ENCODE results near the gene VASN.

The VASN gene

DNA sequence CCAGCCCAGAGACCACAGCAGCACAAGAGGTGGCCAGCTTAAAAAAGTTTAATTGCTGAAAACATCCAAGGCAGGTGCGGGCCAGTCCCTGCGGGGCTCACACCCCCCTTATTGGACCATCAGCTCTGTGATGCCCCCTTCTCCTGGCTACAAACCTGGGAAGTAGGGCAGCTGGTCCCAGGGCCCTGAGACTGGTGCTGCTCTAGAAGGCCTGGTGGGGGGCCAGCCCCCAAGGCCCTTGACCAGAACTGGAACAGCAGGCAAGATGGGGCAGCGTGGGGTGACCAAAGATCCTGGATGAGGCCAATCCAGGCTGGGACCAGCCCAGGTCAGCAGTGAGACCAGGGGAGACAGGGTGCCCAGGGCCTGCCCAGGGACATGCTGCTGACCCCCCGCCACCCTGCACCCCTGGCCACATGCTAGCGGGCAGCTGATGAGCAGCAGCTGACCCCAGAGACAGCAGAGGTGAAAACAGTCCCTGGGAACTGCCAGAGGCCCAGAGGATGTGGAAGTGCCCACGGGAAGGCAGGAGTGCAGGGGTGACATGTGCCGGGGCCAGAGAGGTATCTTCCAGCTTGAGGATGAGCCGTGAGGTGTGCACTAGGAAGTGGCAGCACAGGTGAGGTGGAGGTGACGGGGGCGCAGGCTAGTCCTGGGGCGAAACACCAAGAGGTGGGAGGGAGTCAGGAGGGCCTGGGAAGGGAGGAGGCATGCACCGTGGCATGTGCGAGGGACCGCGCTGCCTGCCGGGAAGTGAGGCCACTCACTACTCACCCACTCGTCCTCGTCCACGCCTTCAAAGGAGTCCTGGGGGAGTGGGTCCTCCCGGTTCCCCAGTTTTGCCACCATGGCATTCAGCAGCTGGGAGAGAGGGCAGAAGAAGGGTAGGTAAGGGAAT, 16.9 kb upstream of the VASN start:
- DNase-seq (ENCODE audit: low spot score): no peak

DNA sequence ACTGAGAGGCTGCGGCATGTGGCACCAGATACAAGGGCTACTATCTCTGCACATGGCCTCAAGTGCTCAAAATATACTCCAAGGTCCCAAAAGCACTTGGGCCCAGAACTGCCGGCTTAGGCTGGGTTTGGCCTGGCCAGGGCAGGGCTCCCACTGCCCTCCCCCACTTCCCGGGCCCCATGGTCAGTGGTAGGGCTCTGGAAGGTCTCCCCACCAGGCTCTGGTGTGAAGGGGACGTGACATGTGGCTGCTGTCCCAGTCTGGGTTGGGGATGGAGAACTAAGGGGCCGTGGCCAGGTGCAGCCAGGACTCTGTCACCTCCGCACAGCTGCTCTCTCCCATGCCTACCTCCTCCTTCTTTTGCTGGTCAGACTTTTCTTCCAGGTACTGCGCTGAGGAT, 14.8 kb upstream of the VASN start:
- DNase-seq (ENCODE audit: low spot score): no peak

DNA sequence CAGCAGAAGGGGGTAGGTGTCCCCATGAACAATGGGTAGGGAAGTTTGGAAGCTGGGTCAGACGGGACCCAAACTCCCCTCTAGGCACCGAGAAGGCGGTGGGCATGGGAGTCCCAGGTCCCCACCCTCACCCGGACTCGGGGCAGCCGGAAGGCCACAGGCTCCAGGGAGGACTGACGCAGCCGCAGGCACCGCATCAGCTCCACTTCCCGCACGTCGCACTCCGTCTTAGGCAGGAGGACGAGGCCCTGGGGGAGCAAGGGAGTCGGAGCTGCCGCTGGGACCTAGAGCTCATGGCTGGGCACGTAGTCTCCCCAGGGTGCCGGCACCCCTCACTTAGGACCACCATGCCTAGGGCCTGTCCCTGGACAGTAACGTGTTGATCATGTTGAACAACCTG, 13.4 kb upstream of the VASN start:
- no peak for DNase-seq (ENCODE audit: low spot score)

DNA sequence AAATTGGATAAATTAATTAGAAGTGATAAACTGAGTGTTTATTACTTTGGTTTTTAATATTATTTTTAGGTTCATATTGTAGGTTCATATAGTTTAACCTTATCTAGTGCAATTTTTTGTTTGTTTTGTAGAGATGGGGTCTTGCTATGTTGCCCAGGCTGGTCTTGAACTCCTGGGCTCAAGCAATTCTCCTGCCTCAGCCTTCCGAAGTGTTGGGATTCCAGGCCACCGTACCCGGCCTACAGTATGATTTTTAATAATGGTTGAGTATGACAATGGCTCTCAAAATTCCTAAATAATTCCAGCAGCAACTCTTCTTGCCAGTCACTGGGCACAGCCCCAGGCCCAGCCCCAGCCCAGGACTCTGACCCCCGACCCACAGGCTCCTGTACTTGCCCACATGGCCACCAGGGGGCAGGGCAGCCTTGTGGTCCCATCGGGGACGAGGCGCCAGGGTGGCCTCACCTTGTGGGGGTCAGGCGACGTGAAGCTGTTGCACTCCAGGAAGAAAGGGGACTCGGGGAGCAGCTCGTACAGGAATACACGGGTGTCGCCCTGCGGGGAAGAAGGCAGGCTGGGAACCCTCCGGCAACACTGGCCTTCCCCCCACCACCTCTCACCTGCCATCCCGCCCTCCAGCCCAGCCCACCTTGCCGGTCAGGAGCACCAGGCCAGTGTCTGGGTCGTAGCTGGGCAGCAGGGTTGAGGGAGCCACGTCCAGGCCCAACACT, 12.7 kb upstream of the VASN start:
- peak; percentile 83 for DNase-seq (ENCODE audit: low spot score)

DNA sequence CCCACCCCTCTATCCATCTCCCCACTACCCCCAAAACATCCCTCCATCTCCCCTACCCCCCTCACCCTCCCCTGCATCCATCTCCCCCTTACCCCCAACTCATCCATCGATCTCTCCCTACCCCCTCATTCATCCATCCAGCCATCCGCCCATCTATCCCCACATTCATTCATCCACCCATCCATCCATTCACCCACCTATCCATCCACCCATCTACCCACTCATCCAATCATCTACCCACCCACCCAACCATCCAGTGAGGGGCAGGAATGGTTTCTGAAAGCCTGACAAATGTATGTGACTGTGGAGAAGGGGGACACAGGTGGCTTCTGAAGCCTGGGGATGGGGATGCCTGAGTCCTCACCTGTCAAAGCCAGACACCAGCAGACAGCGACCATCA, 11.7 kb upstream of the VASN start:
- no peak for DNase-seq (ENCODE audit: low spot score)

DNA sequence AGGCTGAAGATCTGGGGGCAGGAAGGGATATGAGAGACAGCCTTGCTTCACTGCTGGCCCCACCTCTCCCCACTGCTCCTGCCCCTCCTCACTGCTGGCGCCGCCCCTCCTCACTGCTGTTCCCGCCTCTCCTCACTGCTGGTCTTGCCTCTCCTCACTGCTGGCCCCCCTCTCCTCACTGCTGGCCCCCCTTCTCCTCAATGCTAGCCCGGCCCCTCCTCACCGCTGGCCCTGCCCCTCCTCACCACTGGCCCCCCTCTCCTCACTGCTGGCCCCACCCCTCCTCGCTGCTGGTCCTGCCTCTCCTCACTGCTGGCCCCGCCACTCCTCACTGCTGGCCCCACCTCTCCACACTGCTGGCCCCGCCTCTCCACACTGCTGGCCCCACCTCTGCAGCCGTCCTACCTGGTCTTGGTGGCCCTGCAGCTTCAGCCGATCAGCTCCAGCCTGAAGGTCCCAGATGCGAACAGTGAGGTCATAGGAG, 11.1 kb upstream of the VASN start:
- no peak for DNase-seq (ENCODE audit: low spot score)

DNA sequence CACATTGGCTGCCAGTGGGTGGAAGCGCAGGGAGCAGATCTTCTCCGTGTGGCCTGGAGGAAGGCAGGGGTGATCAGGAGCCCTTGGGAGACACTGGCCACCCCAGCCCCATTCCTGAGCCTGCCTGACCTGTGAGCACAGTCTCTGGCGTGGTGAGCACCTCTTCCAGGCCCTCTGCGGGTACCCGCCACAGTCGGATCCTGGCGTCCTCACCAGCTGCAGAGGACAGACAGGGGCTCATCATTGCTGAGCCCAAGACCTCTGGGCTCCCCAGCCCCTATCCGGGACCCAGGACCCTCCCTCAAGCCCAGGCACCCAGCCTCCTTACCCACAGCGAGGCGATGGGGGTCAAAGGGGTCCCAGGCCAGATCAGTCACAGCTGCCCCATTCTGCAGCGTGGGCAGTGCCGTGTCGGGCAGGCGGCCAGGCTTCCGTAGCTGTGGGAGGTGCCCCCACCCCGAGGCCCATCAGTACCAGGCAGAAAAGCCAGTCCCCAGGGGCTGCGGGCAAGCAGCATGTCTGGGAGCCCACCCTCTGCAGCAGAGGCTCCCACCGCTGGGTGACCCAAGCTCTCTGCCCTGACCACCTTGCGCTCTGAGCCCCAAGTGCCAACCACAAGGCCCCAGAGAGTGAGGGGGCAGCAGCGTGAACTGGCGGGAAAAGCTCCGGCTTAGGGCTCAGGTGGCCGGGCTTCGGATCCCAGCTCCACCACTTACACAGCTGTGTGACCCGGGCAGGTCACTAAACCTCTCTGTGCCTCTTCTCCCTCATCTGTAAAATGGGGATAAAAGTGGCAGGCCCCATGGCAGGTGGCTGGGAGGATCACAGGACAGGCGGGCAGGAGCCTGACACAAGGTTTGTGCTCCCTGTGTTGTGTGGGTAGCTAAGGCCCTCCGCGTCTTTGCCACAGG, 10.4 kb upstream of the VASN start:
- no peak for DNase-seq (ENCODE audit: low spot score)

DNA sequence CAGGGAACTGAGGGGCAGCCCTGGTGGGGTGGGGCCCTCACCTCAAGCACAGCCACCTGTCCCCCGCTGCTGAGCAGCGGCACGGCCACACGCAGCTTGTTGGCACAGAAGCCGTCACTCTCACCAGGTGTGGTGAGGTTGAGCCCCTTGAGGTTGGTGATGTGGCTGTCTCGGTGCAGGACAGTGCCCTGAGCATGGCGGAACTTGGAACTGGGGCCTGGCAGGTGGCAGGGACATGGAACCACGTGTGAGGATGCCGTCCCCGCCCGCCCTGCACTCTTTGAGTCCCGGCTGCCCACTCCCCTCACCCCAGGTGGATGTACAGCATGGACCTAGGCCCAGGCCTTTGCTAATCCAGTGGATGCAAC, 9.7 kb upstream of the VASN start:
- no peak for DNase-seq (ENCODE audit: low spot score)

DNA sequence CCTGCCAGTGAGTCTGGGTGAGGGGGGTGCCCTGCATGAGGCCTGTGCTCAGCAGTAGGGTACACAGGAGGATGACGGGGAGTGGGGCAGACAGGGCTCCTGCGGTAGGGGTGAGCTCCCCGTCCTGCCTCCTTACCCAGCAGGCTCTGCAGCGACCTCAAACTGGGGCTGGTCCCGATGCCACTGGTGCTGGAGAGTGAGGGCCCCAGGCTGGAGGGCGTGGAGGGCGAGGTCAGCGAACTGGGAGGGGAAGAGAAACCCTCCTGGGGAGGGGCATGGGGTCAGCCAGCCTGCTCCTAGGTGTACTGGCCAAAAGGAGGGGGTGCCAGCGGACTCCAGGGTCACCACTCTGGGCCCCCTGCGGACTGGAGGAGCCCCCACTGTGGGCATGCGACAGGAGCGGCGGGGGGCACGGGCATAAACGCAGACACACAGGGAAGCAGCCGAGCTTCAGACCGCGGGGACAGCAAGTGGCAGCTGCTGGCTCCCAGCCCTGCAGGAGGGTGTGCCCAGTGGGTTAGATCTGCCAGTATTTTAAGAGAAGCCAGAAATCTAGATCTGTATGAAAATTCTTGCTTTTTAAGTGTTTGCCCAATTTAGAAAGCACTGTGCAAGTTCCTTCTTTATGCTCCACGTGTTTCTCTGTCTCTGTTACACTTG, 9.0 kb upstream of the VASN start:
- DNase-seq (ENCODE audit: low spot score): no peak

DNA sequence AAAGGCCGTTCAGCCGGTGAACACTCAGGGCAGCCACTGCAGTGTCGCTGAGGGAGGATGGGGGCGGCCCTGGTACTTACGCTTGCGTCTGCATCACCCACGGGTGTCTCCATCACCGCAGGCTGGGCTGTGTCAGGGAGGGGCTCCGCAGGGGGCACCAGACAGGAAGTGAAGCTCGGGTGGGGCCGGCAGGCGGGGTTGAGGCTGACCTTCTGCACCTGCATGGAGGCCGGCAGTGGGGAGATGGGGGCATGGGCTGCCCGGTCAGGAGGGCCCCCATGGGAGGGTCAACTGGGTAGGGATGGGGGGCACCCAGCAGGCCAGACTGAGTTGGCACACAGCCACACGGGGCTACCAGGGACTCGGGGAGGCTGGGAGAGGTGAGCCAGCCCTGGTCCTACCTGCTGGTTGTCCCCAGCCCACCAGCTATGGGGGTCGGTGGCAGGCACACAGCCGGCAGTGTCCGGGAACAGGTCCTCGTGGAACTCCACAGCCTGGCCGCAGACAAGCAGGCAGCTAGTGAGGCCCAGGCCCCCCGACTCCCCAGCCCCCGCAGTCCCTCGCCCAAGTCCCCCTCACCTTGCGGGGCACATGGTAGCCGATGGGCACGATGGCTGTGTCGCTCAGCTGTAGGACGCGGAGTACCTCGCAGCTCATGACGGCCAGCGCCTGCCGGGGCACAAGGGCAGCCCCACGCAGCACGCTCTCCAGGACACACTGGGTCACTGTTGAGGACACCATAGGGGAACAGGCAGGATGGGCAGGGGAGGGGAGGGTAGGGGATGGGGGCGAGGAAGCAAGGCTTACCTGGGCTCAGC, 7.2 kb upstream of the VASN start:
- DNase-seq (ENCODE audit: low spot score): no peak

DNA sequence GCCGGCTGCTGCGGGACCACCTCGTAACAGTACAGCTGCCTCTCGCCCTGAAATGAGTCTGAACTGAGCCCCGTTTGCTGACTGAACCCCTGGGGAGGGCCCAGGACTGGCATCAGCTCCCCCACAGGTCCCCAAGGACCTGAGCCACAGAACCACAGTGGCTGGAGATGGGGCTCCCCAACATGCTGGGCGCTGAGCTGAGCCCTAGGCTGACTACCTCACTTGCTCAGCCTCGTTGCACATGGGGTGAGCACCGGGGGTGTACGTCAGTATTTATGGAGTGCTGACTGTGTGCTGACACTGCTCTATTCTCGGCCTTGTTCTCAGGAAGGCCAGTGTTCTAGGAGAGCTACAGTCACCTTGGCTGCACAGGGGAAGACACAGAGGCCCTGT, 6.6 kb upstream of the VASN start:
- no peak for DNase-seq (ENCODE audit: low spot score)

DNA sequence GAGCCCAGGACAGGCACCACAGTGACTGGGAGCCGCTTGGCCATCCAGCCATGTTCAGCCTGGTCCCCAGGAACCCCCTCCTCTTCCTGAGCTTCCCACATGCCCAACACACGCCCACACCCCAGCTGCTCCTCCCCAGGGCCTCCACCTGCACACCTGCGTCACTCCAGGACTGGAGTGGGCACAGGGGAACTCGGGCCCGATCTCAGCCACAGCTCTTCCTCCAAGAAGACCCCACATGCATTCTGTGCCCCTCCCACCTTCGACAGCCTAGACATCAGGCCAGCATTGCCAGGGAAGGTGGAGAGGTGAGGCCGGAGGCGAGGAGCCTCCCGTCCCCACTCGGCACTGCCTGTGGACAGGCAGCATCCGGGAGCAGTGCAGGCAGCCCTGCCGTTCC, 6.0 kb upstream of the VASN start:
- DNase-seq (ENCODE audit: low spot score): no peak

DNA sequence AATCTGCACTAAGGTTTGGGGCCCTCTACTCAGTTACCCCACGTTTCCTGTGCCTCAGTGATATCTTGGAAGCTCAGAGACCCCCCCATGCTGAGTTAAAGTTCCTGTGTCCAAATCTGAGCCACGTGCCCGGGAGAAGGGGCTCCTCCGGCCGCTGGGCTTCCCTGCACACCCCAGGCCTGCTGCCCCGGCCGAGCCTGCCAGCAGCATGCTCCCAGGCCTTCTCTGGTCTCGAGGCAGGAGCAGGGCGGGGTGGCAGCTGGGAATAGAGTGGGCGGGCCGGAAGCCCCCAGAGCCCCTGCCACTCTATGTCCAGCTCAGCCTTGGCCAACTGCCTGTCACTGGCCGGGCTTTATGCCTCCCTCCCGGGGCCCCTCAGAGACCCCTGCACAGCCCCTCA, 5.6 kb upstream of the VASN start:
- DNase-seq (ENCODE audit: low spot score): no peak

DNA sequence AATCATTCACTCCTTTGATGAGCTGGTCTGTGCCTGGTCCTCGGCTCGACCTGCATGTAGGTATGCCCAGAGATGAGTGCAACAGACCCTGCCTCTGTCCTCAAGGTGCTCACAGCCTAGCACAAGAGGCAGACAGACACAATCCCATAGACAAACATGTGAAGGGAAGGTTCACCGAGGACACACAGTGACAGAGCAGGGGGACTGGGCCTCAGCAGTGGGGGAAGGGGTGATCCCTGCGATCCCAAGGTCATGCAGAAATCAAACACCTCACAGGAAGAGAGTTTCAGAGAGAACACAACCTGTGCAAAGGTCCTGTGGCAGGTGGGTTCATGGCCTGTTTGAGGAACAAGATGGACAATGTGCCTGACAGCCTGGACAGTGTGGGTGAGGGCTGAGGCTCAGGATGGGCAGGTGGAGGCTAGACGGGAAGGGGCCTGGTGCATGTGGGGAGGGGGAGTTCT, 4.2 kb upstream of the VASN start:
- DNase-seq (ENCODE audit: low spot score): no peak

DNA sequence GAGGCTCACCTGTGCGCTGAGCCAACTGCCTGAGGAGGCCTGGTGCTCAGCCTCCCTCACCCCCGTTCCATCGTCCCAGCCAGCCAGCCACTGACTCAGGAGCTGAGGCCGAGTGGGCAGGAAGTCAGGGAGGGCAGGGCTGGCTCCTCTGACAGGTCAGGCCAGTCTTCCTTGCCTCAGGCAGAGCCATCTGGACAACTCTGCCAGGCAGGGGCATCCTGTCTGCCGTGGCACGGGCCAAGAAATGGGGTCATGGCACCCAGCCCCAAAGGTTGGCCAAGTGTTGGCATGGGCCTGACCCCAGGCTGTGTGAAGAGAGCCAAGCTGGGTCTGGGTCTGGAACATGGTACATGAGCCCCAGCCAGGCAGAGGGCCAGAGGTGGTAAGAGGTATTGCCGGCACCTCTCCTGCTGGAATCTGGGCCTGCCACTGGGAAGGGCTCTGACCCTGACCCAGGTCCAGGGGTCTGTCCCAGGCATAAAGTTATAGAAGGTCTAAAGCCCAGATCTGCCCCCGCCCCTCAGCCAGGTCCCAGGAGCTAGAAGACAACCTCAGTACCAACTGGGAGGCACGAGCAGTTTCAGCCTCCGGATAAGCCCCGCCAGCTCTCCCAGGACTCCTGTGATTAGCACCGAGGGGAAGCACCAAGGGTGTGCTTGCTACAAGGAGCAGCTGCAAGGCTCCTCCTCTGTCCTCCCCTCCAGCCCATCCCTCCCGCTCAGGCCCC, 2.5 kb upstream of the VASN start:
- DNase-seq (ENCODE audit: low spot score): no peak

DNA sequence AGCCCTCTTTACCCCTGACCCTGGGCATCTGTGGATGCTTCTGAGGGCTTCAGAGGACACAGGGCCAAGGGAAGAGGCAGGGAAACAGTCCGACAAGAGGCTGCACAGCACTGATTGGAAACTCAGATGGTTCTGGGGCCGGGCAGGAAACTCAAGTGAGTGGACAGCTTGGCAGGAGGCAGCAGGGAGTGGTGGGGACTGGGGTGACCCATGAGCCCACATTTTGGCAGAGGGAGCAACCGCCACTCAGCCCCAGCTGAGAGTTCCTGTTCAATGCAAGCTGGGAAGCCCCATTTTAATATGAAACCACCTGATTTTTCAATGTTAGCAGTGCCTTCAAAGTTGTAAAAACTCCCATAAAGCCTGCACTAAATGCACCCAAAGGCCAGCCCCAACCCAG, 1.5 kb upstream of the VASN start:
- no peak for DNase-seq (ENCODE audit: low spot score)

DNA sequence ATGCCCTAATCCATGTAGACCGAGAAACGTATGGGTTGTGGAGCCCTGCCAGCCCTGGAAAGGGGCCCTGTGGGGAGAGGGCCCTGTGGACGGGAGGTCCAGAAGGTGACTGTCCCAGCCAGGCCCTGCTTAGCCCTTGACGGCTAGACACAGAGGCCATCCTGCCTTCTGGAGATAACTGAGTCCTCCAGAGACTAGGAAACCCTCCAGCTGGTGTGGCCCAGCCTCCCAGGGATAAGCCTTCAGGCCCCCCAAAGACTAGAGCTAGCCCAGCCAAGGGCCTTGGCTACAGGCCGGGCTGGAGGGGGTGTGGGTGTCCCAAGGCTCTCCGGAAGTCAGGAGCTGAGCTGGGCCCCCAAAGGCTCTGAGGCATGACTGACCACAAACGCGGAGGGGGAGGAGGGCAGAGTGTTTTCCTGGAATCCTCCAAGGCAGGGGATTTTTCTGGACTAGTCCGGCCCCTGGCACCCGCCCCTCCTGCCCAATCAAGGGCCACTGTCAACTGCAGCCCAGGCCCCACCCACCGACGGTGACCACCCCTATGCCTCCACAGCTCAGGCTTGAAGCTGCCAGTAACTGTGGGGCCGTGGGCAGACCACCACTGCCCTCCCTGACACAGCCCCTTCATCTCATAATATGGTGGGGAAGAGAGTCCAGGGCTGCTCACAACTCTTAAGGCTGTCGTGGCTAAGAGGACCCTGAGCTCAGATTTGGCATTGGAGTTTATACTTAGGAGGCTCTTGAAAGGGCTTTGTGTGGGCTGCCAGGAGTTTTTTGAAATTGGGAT, 885 bp upstream of the VASN start:
- DNase-seq (ENCODE audit: low spot score): no peak

DNA sequence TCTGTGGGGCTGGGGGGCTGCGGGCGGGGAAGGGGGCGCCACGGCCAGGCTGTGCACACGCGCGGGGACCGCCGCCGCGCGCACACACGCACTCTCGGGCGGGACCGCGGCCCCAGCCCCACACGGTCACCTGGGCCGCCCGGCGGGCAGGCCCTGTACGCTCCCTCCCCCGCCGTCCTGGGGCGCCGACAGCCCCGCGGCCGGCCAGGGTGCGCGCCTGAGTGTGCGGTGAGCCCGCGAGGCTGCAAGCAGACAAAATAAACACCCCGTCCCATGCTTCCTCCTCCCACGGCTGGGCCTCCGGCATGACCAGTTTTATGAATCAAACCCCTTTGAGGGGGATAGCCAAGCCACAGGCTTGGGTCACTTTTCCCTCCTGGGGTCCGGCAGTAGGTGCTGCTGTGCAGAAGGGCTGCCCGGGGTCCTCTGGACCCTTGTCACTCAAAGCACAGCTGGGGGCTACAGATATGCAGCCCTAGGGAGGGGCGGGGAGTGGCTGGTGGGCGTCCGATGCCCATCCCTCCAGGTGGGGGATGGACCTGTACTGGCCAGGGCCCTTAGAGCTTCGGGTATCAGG, 441 bp downstream of the VASN start:
- DNase-seq (ENCODE audit: low spot score): no peak

All from HuH-7.5 (cell line).